ENCODE measurements around the gene TTC39B.

- TF ChIP-seq, protein P1, sequence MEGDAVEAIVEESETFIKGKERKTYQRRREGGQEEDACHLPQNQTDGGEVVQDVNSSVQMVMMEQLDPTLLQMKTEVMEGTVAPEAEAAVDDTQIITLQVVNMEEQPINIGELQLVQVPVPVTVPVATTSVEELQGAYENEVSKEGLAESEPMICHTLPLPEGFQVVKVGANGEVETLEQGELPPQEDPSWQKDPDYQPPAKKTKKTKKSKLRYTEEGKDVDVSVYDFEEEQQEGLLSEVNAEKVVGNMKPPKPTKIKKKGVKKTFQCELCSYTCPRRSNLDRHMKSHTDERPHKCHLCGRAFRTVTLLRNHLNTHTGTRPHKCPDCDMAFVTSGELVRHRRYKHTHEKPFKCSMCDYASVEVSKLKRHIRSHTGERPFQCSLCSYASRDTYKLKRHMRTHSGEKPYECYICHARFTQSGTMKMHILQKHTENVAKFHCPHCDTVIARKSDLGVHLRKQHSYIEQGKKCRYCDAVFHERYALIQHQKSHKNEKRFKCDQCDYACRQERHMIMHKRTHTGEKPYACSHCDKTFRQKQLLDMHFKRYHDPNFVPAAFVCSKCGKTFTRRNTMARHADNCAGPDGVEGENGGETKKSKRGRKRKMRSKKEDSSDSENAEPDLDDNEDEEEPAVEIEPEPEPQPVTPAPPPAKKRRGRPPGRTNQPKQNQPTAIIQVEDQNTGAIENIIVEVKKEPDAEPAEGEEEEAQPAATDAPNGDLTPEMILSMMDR (IDR thresholded peaks at IDR 0.05) = no peak
- TF ChIP-seq EZH2phosphoT487 (IDR thresholded peaks at IDR 0.05) = no peak
- no peak for TF ChIP-seq EZH2 (IDR thresholded peaks at IDR 0.05)
Measured at GRCh38 chr9:15154677-15155076, 152.3 kb downstream of the TTC39B start.

Data from neural progenitor cell (in vitro differentiated cells).